IMR-90 (cell line): ENCODE data around the gene PTPRN2. TPM values are rescaled to one million over a fixed set of nuclear protein-coding genes. Genes with fewer than 3 reads are reported as not detected.

Experiments used
- ATAC-seq: fragments of 200-7000 bp; cut with Tn5 transposase; 2 replicates; pipeline ENCODE4 v1.9.1; 2020; ENCODE audit warnings: low read depth, mild to moderate bottlenecking, moderate library complexity
- BruUV-seq: library from RNA; stranded (reverse); fragments of 400-500 nt; replicated peaks from 2 replicates; lab custom pipeline; 2021; lab: Mats Ljungman, UMichigan
- CTCF ChIA-PET: fragments of 300-600 bp; formaldehyde crosslinking; extraction: SDS; loops from one replicate; lab custom pipeline; 2021; ENCODE audit warnings: antibody characterized with exemption; lab: Yijun Ruan, JAX
- POLR2A ChIA-PET: fragments of 300-600 bp; sonication (Branson Sonifier 250); formaldehyde crosslinking; loops from one replicate; lab custom pipeline; 2022; ENCODE audit warnings: antibody characterized with exemption; ENCODE audit not compliant: unreplicated experiment; lab: Charles Lee
- DNase-seq: peaks from one replicate; pipeline ENCODE4 v3.0.0; 2013
- H2AFZ ChIP-seq: replicated peaks from 2 replicates; pipeline ENCODE3; 2013; ENCODE audit warnings: low read length, mild to moderate bottlenecking; ENCODE audit not compliant: poor library complexity
- H2AK5ac ChIP-seq: 2 replicates; pipeline ENCODE4 v1.6.1; 2013; ENCODE audit warnings: low read depth, low read length, inconsistent platforms
- H2AK9ac ChIP-seq: replicated peaks from 2 replicates; pipeline ENCODE3; 2013; ENCODE audit warnings: mild to moderate bottlenecking, low read depth, low read length, moderate library complexity; ENCODE audit not compliant: poor library complexity
- H2BK120ac ChIP-seq: 2 replicates; pipeline ENCODE4 v1.6.1; 2013; ENCODE audit warnings: low read depth, low read length, inconsistent platforms
- H2BK15ac ChIP-seq: 3 replicates; pipeline ENCODE4 v1.6.1; 2013; ENCODE audit warnings: low read depth, low read length, inconsistent platforms
- H2BK20ac ChIP-seq: 2 replicates; pipeline ENCODE4 v1.6.1; 2013; ENCODE audit warnings: low read depth, mild to moderate bottlenecking, inconsistent platforms, low read length, moderate library complexity
- H2BK5ac ChIP-seq: 2 replicates; pipeline ENCODE4 v1.6.1; 2013; ENCODE audit warnings: mild to moderate bottlenecking, low read depth, low read length, inconsistent platforms; ENCODE audit not compliant: poor library complexity, severe bottlenecking
- H3K14ac ChIP-seq: replicated peaks from 2 replicates; pipeline ENCODE4 v1.6.1; 2013; ENCODE audit warnings: low read depth, low read length, inconsistent platforms
- H3K18ac ChIP-seq: 2 replicates; pipeline ENCODE4 v1.6.1; 2013; ENCODE audit warnings: low read depth, low read length, control low read depth
- H3K23ac ChIP-seq: 2 replicates; pipeline ENCODE4 v1.6.1; 2013; ENCODE audit warnings: low read depth, low read length, inconsistent platforms
- H3K27ac ChIP-seq: 2 replicates; pipeline ENCODE4 v1.5.1; 2013; ENCODE audit warnings: mild to moderate bottlenecking, control low read depth, low read length; ENCODE audit not compliant: insufficient read depth
- H3K27me3 ChIP-seq: 2 replicates; pipeline ENCODE4 v1.6.1; 2013; ENCODE audit warnings: low read length; ENCODE audit not compliant: control insufficient read depth, insufficient read depth
- H3K36me3 ChIP-seq: 2 replicates; pipeline ENCODE4 v1.6.1; 2013; ENCODE audit warnings: low read length, mixed read lengths; ENCODE audit not compliant: control insufficient read depth, insufficient read depth
- H3K4ac ChIP-seq: 2 replicates; pipeline ENCODE4 v1.6.1; 2013; ENCODE audit warnings: low read depth, low read length, inconsistent platforms
- H3K4me1 ChIP-seq: 2 replicates; pipeline ENCODE4 v1.6.1; 2013; ENCODE audit warnings: low read length, mixed read lengths; ENCODE audit not compliant: control insufficient read depth, insufficient read depth
- H3K4me2 ChIP-seq: 2 replicates; pipeline ENCODE4 v1.6.1; 2013; ENCODE audit warnings: low read depth, mild to moderate bottlenecking, control low read depth, low read length, moderate library complexity
- H3K4me3 ChIP-seq: 2 replicates; pipeline ENCODE4 v1.5.1; 2013; ENCODE audit warnings: low read depth, mild to moderate bottlenecking, control low read depth, low read length, moderate library complexity; ENCODE audit not compliant: insufficient read depth
- H3K56ac ChIP-seq: 2 replicates; pipeline ENCODE4 v1.6.1; 2013; ENCODE audit warnings: low read length, inconsistent platforms; ENCODE audit not compliant: insufficient read depth; ENCODE audit errors: extremely low read depth
- H3K79me1 ChIP-seq, 2 experiments: 2 replicates each; pipeline ENCODE4 v1.6.1; 2013; ENCODE audit warnings: low read length in 2 of 2, inconsistent platforms in 1 of 2, low read depth in 1 of 2
- H3K9ac ChIP-seq: 2 replicates; pipeline ENCODE4 v1.6.1; 2013; ENCODE audit warnings: low read depth, low read length, control low read depth
- H3K9me1 ChIP-seq: 2 replicates; pipeline ENCODE4 v1.6.1; 2013; ENCODE audit warnings: low read length, inconsistent platforms; ENCODE audit not compliant: insufficient read depth
- H3K9me3 ChIP-seq: 2 replicates; pipeline ENCODE4 v1.6.1; 2013; ENCODE audit warnings: low read length; ENCODE audit not compliant: control insufficient read depth, insufficient read depth
- H4K20me1 ChIP-seq: 2 replicates; pipeline ENCODE4 v1.6.1; 2013; ENCODE audit warnings: low read length, inconsistent platforms; ENCODE audit not compliant: insufficient read depth
- H4K5ac ChIP-seq: 2 replicates; pipeline ENCODE4 v1.6.1; 2013; ENCODE audit warnings: mild to moderate bottlenecking, low read depth, low read length, control low read depth
- H4K8ac ChIP-seq, 2 experiments: 2 replicates each; pipeline ENCODE4 v1.6.1; 2013; ENCODE audit warnings: low read depth in 2 of 2, low read length in 2 of 2, control low read depth in 1 of 2, inconsistent platforms in 1 of 2
- H4K91ac ChIP-seq: 2 replicates; pipeline ENCODE4 v1.6.1; 2013; ENCODE audit warnings: low read depth, low read length, inconsistent platforms; ENCODE audit not compliant: insufficient read depth
- BHLHE40 ChIP-seq: fragments of 150-350 bp; IDR thresholded peaks from 2 replicates; pipeline ENCODE4 v1.6.1; 2016; ENCODE audit warnings: mild to moderate bottlenecking, low read depth, low read length
- MXI1 ChIP-seq: IDR thresholded peaks from 2 replicates; pipeline ENCODE4 v1.6.1; 2012; ENCODE audit warnings: low read depth, mild to moderate bottlenecking, low read length, moderate library complexity, borderline replicate concordance
- RFX5 ChIP-seq: IDR thresholded peaks from 2 replicates; pipeline ENCODE4 v1.8.0; 2012; ENCODE audit warnings: low read depth, mild to moderate bottlenecking, low read length, moderate library complexity
- WGBS, 2 experiments: methylation state at CpG; one replicate each; pipeline versions ENCODE4 v1.1.5 to v1.1.7; 2013; ENCODE audit warnings: missing lambda C conversion rate in 2 of 2; ENCODE audit not compliant: insufficient read length in 1 of 2; ENCODE audit errors: extremely low coverage in 2 of 2; 5-methylcytosine and 5-hydroxymethylcytosine counted together
- dilution Hi-C: fragments of 300-500 bp; cut with HindIII; formaldehyde crosslinking; loops from one replicate; pipeline ENCODE4 v1.14.3; 2018; ENCODE audit warnings: low sequenced_read_pairs; ENCODE audit not compliant: unreplicated experiment
- in situ Hi-C: fragments of 300-500 bp; cut with MboI; formaldehyde crosslinking; loops from 3 replicates; pipeline ENCODE4 v1.14.3; 2019; ENCODE audit warnings: low sequenced_read_pairs, inconsistent platforms, mixed read lengths
- intact Hi-C: fragments of 100-400 bp; cut with micrococcal nuclease; formaldehyde crosslinking; loops from 2 replicates; pipeline ENCODE4 v1.10.0; 2022
- polyA plus RNA-seq, 3 experiments: library from polyadenylated mRNA; depleted of rRNA; stranded (reverse); fragments of >200 nt; gene quantifications; 2 replicates each; pipeline ENCODE4 v1.2.3, GENCODE V29; 2012; ENCODE audit warnings: low replicate concordance in 1 of 3
- total RNA-seq: library from RNA; depleted of rRNA; stranded (reverse); fragments of >200 nt; gene quantifications from 2 replicates; pipeline ENCODE4 v1.2.3, GENCODE V29; 2012

Gene PTPRN2
- total and polyA plus RNA-seq, 2 of the 4 experiments (the other 2 are of a cell fraction), result 0.03 TPM; not detected in 1

DNA sequence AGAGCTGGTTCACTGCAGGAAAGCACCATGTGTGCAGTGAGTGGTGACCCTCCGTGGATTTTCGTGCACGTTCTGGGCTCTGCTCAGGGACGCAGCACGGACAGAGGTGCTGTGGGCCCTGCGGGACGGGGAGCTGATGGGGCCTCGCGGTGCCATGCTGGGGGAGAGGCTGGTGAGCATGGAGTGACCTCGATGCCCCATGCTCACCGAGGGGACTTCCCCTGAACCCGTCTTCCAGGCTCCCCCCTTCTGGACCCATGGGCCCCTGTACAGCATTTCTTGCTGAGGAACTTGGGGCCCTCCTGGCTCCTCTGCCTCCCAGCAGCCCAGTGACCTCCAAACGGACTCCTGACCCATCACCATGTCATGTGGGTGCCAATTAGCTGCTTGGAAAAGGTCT lies 997.1 kb downstream of the PTPRN2 start:
- Histone ChIP-seq H3K18ac (no peak overlapping the region), H3K4me1 (no peaks in the 10 kb centered on the region), H3K4ac (no peak overlapping the region), H2BK5ac (no peak overlapping the region), H3K4me2 (no peak overlapping the region), H3K23ac (no peak overlapping the region), H4K20me1 (no peaks in the 10 kb centered on the region), H3K79me1 (no peaks in the 10 kb centered on the region), H2AFZ (no peak overlapping the region), H3K4me3 (no peak overlapping the region), H3K56ac (no peak overlapping the region), H3K27me3 (no peaks in the 10 kb centered on the region), H3K9me3 (peaks cover 70% of the 10 kb centered on the region), H2BK15ac (no peak overlapping the region), H4K8ac (no peak overlapping the region), H2AK5ac (no peak overlapping the region), H4K91ac (no peak overlapping the region), H3K27ac (no peak overlapping the region), H2AK9ac (no peak overlapping the region), H3K36me3 (no peaks in the 10 kb centered on the region), H3K9ac (no peak overlapping the region), H3K14ac (no peak overlapping the region), H2BK120ac (no peak overlapping the region), H2BK20ac (no peak overlapping the region), H3K9me1 (no peaks in the 10 kb centered on the region), H4K5ac (no peak overlapping the region)
- DNase-seq (no peak), ATAC-seq (no peak)
- no TSS peak for BruUV-seq
- intact Hi-C loops (no loop called here), in situ Hi-C loops (no loop called here), dilution Hi-C loops (no loop called here)
- no CpG with 5 or more reads among the region's 13 CpGs for WGBS, 2 experiments
- CTCF ChIA-PET, result no interaction called here
- POLR2A ChIA-PET, result no interaction called here
- TF ChIP-seq MXI1, result no peak
- no peak for TF ChIP-seq RFX5
- TF ChIP-seq BHLHE40, result no peak
